ENCODE measurements around the gene UBN1.

- TF ChIP-seq CTCF (IDR thresholded peaks at IDR 0.05) (no peak), POLR2A (IDR thresholded peaks at IDR 0.05) (no peak)
Observed at GRCh38 chr16:4888428-4889135, 41.3 kb downstream of the UBN1 start.

All from testis (tissue), 2 donors.